SK-MEL-5 (cell line): ENCODE measurements around the gene CD248. TPM values are rescaled to one million over a fixed set of nuclear protein-coding genes. Genes with fewer than 3 reads are reported as not detected.
A peak's percentile ranks its signal among the peaks of the same experiment; 100 is the strongest.
"Not testable (repeated sequence)": the region's sequence is repeated elsewhere in the genome, so short reads cannot be mapped to it uniquely, and the experiment has no call there.

Source experiments
- DNase-seq: peaks from one replicate; pipeline ENCODE4 v3.0.0-alpha.2; 2016; ENCODE audit warnings: low read depth, low spot score
- in situ Hi-C: cut with HindIII; loops from 2 replicates; pipeline ENCODE4 v1.10.0; 2016; ENCODE audit warnings: low sequenced_read_pairs, high pct_unique_total_duplicates, low pct_unique_long_range_greater_than_20kb
- total RNA-seq: library from RNA; depleted of rRNA; stranded (reverse); fragments of >200 nt; shearing (Covaris generic); gene quantifications from 2 replicates; pipeline ENCODE4 v1.2.3, GENCODE V29; 2014

Gene CD248
- total RNA-seq, 1 experiment from 2014 or later: not detected

DNA sequence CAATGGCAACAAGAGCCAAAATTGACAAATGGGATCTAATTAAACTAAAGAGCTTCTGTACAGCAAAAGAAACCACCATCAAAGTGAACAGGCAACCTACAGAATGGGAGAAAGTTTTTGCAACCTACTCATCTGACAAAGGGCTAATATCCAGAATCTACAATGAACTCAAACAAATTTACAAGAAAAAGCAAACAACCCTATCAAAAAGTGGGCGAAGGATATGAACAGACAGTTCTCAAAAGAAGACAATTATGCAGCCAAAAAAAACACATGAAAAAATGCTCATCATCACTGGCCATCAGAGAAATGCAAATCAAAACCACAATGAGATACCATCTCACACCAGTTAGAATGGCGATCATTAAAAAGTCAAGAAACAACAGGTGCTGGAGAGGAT is 3.4 kb upstream of the CD248 start:
- DNase-seq, in situ Hi-C loops: not testable (repeated sequence)

DNA sequence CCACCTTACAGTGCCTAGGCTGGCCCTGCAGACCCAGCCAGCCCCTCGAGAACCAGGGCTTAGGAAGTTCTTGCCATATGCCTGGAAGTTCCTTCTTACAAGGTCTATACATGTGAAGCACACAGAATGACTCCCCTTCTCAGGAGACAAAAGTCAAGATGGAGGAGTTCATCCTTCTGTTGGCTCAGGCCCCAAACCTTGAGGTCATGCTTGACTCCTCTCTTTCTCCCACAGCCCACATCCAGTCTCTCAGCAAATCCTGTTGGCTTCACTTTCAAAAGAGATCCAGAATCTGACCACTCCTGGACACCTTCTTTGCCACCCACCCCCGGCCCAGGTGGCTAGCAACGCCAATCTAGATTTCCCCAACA is 1.7 kb upstream of the CD248 start:
- no peak for DNase-seq
- in situ Hi-C loops: no loop called here

DNA sequence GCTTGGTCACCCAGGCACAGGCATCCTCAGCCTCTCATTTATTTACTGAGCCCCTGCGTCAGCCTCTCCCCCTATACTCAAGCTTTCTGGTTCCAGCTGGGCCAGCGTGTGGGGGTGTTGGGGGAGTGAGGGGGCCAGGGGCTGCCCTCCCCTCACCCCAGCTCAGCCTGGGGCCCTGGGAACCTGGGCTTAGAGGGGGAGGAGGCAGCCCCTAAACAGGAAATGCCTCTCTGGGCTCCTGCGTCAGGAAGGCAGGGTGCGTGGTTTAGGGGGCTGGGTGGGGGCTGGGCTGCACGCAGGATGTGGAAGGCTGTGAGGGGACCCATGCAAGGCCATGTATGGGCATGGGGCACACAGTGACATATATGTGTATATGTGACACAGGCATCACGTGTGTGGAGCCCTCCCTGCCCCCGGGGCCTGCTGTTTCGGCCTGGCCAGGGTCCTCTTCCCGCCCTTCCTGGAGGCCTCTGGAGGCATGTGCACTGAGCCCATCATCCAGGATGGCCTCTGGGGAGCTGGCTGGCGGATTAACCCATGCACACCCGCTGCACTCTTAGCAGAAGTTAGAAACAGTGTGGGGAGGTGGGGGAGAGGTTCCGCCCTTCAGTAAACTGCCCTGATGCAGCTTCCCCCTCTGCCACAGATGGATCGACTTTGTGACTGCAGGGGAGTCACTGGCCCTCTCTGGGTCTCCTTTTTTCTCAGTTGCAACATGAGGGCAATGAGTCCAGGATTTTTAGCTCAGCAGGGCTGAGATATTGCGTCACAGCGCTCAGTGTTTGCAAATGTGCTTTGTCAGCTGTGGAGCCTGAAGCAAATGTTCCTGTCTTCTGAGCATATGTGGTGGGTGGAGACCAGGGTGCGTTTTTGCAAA is 1.1 kb upstream of the CD248 start:
- no peak for DNase-seq
- in situ Hi-C loops: no loop called here

DNA sequence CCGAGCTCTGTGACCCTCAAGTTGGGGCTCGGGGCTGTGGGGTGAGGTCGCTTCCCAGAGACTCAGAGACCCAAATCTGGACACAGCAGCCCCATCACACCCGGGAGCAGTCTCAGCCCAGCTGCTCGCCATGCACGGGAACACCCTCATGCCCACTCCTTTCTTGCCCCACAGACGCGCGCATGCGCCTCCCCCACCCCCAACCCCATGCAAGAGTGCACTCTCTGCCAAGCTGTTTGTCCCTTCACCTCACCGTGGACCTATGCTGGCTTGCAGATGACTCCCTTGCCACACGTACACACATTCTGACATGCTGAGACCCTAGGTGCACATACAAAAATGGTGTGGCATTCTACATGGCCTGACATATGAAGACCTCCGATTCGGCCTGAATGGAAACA is 478 bp upstream of the CD248 start:
- DNase-seq: no peak
- in situ Hi-C loops: no loop called here

DNA sequence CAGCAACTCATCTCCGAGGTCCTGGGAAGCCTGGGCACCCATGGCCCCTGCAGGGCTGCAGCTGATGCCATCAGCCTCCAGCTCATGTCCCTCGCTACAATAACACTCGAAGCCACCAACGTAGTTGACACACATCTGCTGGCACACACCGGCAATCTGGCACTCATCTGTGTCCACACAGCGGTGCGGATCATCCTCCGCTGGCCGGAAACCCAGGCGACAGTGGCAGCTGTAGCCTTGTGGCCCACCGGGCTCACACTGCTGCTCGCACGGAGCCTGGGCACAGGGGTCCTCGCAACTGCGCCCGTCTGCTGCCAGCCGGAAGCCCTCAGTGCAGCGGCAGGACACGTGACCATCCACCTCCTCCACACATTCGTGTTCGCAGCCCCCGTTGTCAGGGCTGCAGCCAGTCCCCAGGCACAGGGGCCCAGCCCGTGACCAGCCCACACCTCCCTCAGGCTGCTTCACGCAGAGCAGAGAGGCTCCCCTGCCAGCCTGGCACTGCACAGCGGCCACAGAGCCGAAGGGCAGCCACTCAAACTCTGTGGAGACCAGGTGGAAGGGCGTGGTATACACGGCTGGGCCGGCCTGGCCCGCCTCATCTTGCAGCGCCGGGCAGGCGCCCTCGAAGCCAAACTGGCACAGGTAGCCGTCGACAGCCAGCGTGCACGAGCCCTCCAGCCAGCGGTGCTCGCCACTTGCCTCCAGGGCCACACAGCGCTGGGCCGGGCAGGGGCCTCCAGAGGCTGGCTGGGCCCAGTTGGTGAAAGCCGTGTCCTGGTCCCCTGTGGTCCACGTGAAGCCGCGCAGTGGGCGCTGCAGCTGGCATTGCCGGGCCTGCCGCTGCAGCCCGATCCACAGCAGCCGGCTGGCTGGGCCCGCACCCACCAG is 678 bp downstream of the CD248 start:
- in situ Hi-C loops: no loop called here
- no peak for DNase-seq

DNA sequence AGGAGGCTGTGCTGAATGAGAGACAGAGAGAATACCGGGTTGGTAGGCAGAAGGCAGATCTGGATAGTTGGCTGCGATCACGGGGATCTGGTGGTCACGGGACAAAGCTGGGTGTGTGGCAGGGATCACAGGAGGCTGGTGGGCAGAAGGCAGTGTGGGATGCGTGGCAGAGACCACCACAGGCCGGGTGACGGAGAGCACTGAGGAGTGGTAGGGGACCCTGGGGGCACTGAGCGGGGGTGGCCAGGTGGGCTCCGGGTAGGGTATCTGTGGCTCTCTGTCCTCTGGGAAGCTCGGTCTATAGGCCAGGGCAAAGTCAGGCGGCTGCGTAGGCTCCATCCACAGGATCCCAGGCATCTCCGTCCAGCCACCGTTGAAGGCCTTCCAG is 1.4 kb downstream of the CD248 start:
- DNase-seq: no peak
- in situ Hi-C loops: no loop called here

DNA sequence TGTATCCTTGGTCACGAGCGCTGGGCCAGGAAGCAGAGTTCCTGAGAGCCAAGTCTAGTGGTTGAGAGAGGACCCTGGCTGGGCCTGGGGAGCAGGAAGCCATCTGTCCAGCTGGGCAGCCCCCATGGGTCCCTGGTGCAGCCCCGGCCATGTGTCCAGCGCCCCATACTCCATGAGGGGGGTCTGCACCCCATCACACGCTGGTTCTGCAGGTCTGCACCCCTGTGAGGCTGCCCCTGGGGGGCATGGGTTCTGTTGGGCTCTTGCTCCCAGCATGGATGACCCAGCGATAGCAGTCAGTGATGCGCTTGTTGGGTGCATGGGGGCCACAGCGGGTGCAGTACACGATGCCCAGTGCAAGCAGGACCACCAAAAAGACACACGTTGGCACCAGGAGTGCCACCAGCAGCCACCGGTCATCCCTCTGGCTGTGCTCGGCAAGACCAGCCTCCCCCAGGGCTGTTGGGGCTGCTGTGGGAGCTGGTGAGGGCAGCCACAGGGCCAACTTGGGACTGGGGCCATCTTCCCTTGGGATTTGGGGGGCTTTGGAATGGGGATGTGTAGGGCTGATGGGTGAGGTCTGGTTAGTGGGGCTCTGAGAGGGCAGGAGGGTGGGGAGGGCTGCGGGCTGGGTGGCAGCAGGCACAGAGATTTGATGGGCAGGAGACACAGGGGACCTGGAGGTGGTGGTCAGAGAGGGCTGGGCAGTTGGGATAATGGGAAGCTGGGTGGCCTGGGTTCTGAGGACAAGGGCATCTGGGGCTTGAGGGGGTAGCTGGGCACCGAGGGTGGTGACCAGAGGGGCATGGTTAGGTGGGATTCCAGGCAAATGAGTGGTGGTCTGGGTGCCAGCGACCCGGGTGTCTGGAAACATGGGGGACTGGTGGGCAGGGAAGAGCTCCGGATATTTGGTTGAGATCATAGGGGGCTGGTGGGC is 2.0 kb downstream of the CD248 start:
- no peak for DNase-seq
- in situ Hi-C loops: no loop called here

DNA sequence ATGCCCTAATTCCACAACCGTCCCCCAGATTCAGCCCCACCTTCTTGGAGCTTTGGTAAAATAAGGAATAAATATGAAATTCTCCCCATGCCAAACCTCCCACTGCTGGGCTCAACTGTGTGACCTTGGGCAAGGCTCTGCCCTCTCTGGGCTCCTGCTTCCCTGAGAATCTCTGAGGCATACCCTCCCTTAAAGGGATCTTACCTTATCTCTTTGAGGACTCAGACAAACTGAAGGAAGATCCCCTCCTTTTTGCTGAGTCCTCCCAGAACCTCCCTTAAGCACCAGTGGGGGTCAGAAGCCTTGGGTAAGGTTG is 2.7 kb downstream of the CD248 start:
- no peak for DNase-seq
- in situ Hi-C loops: no loop called here

DNA sequence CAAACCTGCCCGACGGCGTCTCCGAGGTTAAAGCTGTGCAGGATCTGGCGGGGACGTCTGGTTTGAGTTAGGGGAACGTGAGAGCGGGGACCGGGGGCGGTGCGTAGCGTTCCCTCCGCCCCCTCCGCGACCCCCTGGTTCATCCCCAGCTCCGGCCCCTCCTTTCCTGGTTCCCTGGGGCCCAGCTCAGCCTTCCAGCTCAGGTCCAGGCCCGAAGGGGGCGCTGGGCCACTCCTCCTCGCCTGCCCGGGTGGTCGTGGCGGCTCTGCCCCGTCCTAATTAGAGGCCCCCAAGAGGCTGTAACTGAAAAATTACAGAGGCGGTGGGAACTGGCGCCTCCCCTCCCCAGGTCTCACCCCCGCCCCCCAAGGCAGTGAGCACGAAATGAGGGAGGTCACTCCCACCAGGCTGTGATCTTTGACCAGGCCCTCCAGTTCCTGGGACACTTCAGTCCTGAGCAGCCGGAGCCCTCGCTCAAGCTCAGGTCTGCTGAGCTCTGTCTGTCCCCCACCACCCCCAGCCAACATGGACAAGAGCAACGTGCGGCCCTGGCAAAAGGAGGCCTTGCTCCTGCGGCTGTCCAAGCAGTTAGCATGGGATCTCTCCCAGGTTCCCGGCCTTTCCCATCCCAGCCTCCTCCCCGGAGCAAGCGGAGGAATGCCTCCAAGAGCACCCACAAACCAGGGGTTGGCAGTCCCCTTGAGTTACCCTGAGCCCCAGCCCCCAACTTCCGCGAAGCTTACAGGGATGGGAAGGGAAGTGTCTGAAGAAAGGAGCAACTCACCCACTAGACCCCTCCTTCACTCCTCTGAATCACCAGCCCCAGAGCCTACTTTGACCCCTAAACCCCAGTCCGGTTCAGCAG is 3.3 kb downstream of the CD248 start:
- in situ Hi-C loops: no loop called here

DNA sequence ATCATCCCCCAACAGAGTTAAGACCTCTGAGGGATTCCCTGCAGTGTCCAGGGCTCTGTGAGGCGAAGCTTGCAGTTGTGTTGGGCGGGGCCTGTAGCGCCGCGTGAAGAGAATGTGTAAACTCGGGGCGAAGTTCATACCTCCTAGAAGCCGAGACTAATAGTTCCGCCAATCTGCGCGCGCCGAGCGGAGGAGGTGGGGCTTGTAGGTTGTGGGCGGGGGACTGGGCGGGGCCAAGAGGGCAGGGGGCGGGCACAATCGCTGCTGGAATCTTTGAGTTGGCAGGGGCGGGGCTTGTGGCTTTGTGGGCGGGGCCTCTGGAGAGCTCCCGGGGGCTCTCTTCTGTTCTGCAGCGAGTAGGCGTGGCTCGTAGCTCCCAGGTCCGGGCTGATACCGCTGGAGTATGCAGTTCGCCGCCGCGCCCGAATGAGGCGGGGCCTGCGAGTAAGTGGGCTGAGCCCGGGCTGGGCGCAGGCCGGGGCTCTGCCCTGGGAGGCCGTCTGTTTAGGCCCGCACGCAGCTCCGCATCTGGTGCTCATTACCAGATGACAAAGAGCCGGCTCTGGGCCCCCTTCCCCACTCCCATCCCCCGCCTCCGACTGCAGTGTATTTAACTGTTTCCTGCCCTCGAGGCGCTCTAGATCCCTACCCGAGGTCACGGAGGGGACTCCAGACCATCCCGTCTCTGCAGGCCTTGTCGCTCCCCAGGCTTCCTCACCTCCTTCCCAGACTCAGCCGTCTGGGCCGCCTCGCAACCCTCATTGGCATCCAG is 4.1 kb downstream of the CD248 start:
- in situ Hi-C loops: no loop called here

More for the DNA sequence above, 3.3 kb downstream of the CD248 start:
- DNase-seq: no peak

DNA sequence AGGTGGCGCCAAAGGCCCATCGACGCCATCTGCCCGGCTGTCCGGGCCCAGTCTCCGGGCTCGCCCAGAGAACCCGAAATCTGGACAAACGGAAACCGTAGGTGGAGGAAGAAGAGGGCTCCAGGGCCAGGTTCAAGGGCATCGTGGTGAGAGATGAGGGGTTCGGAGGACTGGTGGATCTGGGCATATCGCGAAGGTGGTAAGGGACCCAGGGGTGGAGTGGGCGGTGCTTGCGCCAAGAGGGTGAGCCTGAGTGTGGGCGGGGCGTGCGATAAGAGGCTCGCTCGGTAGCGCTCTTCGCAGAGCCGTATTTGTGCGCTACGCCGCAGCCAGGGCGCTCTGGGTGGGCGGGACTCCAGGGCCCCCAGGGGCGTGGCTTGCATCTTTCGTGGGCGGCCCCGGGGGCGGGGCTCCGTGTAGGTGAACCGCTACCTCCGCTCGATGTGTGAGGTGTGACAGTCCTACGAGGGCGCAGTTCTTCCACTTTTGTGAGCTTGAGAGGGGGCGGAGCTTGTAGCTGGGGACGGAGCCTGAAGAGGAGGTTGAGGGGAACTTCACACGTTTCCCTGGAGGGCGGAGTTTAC is 4.8 kb downstream of the CD248 start:
- DNase-seq: peak; percentile 92
- in situ Hi-C loops: no loop called here

More for the DNA sequence above, 4.1 kb downstream of the CD248 start:
- peak; percentile 94 for DNase-seq

DNA sequence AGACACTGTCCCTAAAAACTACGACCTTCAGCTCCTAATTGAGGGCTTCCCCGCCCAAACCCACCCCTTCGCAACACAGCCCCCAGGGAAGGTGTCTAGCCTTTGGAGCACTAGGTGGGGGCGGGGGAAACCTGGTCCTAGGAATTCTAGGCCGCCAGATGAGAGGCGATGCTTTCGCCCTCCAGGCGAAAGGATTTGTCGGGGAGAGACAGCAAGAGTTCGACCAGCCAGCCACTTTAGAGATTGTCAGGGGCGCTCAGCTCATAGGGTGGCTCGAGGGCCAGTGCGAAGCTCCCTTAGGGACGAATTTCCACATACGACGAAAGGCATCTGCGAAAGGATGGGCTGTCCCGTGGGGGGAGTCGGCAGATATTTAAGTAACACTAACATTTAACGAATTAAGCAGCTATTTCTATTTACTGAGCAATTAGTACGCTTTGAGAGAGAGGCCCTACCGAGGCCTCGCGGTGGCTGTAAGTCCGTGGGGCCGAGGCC is 5.3 kb downstream of the CD248 start:
- in situ Hi-C loops: no loop called here
- DNase-seq: no peak

DNA sequence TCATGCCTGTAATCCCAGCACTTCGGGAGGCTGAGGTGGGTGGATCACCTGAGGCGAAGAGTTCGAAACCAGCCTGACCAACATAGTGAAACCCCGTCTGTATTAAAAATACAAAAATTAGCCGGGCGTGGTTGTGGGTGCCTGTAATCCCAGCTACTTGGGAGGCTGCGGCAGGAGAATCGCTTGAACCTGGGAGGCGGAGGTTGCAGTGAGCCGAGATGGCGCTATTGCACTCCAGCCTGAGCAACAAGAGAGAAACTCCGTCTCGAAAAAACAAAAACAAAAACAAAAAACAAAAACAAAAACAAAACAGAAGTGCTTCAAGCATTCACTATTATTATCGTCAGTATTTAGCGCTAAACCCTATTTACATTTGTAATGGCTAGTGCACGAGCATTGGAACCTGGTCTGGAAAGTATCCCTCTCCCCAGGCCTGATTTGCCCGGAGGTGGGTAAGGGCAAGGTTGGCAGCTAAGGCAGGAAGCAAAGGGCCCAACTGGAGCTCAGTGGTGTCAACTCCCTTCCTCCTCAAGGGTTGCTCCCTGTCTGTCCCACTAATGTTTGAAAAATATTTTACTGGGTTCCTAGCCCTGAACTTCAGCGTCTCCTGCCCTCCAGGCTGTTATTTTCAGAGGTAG is 5.9 kb downstream of the CD248 start:
- DNase-seq, in situ Hi-C loops: not testable (repeated sequence)

DNA sequence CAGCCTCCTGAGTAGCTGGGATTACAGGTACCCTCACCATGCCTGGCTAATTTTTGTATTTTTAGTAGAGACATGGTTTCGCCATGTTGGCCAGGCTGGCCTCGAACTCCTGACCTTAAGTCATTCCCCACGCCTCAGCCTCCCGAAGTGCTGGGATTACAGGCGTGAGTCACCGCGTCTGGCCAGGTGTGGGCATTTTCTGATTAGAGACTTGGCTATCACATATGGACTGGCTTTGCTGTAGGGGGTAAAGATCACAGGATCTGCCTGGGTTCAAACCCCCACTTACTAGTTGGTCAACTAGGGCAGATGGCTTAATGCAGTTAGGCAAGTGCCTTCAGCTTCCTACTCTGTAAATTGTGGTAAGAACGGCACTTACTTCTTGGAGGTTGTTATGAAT is 6.5 kb downstream of the CD248 start:
- in situ Hi-C loops: no loop called here
- no peak for DNase-seq

DNA sequence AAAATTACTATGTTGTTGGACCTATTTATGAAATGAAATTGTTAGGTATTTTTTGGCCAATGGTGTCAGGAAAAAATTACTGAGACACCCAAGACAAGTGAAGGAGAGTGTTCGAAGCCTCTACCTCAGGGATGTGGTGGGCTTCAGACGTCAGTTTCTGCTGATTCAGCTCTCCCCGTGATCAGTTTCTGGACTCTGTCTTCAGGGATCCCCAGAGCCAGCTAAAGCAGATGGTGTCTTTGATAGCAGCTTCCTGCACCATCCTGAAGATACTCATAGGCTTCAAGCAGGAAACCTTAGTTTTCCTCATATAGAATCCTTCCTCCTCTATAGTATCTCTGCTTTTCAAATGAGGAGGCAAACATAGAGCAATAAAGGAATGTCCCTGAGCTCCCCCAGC is 7.4 kb downstream of the CD248 start:
- no peak for DNase-seq
- in situ Hi-C loops: no loop called here
